SK-MEL-5 (cell line): ENCODE measurements around the gene CAMTA1. TPM values are rescaled to one million over a fixed set of nuclear protein-coding genes. Genes with fewer than 3 reads are reported as not detected.

Experiments
- DNase-seq: peaks from one replicate; pipeline ENCODE4 v3.0.0-alpha.2; 2016; ENCODE audit warnings: low read depth, low spot score
- in situ Hi-C: cut with HindIII; loops from 2 replicates; pipeline ENCODE4 v1.10.0; 2016; ENCODE audit warnings: low sequenced_read_pairs, high pct_unique_total_duplicates, low pct_unique_long_range_greater_than_20kb
- total RNA-seq: library from RNA; depleted of rRNA; stranded (reverse); fragments of >200 nt; shearing (Covaris generic); gene quantifications from 2 replicates; pipeline ENCODE4 v1.2.3, GENCODE V29; 2014

Gene CAMTA1
- total RNA-seq, 1 experiment from 2014 or later = 47.4 TPM

DNA sequence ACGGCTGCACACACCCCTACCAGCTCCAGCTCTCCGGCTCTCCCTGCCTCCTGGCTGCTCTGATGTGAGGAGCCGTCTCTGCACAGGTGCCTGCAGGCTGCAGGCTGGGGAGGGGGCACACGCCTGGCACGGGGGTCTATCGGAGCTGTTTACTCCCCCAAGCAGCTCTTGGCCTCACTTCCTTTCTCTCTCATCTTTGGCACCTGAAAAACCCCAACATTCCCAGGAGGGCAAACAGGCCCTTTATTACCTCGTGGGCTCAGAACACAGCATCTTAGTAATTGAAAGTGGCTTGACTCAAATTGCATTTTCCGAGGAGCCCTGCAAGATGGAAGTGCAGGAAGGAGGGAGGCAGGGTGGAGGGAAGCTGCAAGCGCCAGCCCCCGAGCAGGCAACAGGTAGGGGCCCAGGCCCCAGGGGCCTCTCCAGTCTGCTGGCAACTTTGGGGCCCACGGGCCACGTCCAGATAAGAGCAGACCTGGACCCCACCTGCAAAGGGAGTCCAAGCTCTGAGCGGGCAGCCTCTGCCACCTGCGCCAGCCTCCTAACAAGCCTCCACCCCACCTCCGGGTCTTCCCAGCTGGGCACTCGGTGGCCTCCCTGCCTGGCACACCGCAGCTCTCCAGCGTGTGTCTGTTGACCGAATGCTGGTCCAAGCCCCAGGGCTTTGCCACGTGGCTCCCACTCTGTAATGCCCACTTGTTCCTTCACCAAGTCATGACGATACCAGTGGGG lies 722.2 kb downstream of the CAMTA1 start:
- in situ Hi-C loops = no loop called here
- DNase-seq = no peak

- no peak for DNase-seq
- in situ Hi-C loops = no loop called here
Measured at GRCh38 chr1:7508052-7508933, 723.0 kb downstream of the CAMTA1 start.

DNA sequence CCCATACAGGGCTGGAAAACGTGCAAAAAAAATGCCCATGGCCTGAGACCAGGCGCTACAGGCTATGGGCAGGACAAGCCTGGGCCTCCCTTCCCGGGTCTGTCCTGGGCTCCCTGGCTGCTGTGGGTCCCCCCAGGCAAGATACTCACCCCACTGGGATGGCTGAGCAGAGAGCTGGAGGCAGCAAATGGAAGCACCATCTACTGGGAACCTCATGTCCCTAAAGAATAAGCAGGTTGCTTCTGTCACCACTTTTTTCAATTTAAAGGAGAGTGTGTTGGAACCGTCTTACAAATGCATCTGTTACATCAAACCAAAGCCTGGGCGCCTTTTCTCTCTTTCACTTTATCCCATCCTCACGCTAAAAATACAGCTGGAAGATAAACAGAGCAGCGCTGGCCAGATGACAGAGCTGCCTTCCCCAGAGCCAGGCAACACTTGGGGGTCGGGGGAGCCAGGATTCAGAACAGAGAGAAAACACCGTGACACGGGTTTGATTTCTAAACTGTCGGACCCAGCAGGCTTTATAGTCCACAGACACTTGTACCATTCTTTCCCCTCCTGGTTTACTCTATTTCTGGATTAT lies 723.8 kb downstream of the CAMTA1 start:
- in situ Hi-C loops = no loop called here
- no peak for DNase-seq

DNA sequence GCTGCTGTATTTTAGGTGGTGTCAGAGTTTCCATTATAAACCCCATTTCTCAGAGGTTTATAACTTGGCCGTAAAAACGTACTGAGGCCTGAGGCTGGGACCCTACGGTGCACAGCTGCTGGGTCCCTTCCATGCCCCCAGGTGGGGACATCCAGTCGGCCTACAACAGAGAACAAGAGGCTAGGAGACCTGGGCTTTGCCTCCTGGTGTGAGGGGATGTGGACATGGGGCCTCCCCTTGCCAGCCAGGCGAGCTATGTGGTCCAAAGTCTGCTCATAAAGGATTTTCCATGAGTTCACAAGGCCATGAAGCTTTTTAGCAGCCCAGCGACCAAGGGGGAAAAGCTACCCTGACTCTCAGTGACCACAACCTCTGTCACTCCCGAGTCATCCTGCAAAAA lies 724.3 kb downstream of the CAMTA1 start:
- in situ Hi-C loops = no loop called here
- no peak for DNase-seq

DNA sequence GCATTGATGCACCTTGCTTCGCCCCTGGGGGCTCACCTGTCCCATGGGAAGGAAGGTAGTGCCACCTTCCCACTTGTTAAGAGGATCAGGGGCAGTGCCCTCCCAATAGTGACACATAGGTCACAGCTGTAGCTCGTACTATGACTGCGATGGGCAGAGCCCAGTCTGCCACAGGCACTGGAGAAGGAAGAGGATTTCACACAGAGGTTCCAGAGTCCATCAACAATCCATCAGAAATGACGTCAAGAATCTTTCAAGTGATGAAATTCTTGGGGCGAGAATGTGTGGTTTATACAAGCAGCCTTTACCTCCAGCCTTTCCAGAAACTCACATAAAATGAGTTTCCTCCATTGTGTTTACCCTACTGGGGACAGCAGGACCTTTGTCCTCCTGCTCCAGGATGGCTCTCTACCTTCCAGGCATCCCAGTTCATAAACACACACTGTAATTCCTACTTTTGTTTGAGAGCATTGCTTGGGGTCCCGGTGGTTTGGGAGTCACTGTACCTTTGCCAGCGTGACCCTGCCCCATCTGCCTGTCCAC lies 725.2 kb downstream of the CAMTA1 start:
- in situ Hi-C loops = no loop called here
- DNase-seq = no peak

DNA sequence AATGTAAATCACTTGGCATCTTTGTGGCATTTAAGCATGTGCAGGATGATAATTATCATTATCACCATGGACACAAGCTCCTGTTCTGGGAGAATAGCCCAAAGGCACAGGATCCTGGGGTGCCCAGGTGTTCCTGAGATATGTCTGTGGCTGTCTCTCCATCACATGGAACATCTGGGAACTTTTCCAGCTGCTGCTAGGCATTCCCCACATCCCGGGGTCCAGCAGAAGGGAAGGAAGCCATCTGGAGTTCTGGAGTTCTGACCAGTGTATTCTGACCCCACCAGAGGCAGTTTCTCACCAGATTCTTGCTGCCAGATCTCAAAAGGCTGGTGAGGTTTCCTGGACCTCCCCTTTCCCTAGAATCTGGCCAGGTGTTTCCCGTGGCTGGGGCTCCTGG lies 726.1 kb downstream of the CAMTA1 start:
- in situ Hi-C loops = no loop called here
- no peak for DNase-seq

- DNase-seq = no peak
- in situ Hi-C loops = no loop called here
Measured at GRCh38 chr1:7513081-7513480, 727.8 kb downstream of the CAMTA1 start.

GRCh38 chr1:7515175-7515574 lies 729.9 kb downstream of the CAMTA1 start:
- no peak for DNase-seq
- in situ Hi-C loops = no loop called here

DNA sequence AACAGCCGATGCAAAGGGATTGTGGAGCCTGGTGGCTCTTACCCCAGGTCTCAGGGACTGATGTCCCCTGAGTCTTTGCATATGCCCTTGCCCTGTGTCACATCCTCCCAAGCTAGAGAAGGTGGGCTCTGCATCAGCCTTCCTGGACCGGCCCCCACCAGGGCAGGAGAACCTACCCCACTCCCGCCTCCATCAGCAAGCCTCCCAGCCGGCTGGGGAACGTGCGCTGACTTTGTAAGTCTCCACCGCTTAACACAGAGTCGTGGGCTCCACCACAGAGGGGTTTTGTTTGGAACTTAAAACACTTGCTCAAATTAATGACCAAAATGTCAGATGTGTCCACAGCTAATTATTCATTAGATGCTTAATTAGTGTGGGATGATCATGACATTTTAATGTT lies 730.6 kb downstream of the CAMTA1 start:
- no peak for DNase-seq
- in situ Hi-C loops = no loop called here

GRCh38 chr1:7516341-7516740 lies 731.1 kb downstream of the CAMTA1 start:
- peak; percentile 15 for DNase-seq
- in situ Hi-C loops = no loop called here

DNA sequence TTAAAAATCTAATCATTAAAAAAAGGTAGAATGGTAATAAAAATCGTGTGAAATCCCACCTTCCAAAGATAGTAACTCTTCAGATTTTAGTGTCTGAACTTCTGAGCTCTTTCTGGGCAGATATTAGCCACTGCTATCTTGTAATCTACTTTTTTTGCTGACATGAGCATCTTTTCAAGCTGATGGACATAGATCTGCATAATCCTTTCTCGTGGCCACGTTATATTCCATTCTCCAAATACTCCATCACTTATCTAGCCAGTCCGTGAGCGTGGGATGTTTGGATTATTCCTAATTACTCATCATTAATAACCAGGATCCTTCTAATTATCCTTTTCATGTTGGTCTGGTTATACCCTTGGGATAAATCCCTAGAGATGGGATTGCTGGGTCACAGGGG lies 731.7 kb downstream of the CAMTA1 start:
- DNase-seq = no peak
- in situ Hi-C loops = no loop called here

GRCh38 chr1:7517611-7518330 lies 732.5 kb downstream of the CAMTA1 start:
- in situ Hi-C loops = no loop called here
- no peak for DNase-seq

GRCh38 chr1:7518411-7518810 lies 733.2 kb downstream of the CAMTA1 start:
- in situ Hi-C loops = no loop called here

DNA sequence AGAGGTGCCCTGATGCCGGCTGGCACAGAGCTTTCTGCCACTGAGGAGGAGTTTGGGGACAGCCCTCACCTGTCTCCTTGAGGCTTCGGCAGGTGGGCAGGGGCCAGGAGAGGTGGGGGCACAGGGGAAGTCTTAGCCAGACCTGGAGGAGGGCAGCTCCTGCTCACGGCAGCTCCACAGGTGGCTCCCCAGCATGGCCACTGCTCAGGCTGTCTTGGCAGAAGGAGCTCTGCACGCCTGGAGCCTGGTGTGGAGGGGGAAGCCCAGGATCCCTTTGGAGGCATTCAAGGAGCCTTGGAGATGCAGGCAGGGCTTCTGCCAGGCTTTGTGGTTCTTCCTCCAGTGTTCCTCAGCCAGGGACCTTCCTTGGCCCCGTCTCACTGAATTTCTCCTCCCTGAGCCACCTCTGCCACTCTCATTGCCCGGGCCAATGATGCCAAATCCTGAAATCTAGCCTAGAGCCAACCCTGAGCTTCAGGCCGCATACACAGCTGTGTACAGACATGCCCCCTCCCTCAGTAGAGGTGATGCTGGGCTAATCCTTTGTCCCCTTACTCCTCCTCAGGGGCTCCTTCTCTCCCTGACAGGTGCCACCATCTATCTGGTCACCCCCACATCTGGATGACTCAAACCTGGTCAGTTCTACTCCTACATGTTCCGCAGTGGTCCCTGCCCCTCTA lies 734.1 kb downstream of the CAMTA1 start:
- in situ Hi-C loops = no loop called here
- DNase-seq = no peak

More at GRCh38 chr1:7518411-7518810, 733.2 kb downstream of the CAMTA1 start:
- no peak for DNase-seq

DNA sequence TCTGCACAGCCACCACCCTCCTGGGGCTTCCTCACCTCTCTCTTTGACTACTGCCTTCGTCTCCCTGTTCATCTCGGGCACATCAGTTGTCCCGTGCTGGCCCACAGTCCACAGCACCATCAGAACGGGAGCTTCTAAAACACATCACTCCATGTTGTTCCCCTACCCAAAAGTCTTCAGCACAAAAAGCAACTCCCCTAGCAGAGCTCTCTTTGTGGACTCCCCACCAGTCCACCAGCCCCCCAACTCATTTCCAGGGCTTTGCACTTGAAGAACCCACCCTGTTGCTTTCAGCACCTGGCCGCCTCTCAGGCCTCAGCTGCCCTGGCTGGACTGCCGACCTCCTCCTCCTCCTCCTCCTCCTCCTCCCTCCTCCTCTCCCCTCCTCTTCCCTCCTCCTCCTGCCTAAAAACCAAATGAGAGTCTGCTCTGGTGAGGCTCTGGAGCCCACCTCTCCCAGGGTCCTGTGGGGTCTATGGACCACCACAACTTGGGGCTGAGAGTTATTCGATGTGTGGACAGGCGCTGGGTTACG lies 734.7 kb downstream of the CAMTA1 start:
- DNase-seq = no peak
- in situ Hi-C loops = no loop called here

DNA sequence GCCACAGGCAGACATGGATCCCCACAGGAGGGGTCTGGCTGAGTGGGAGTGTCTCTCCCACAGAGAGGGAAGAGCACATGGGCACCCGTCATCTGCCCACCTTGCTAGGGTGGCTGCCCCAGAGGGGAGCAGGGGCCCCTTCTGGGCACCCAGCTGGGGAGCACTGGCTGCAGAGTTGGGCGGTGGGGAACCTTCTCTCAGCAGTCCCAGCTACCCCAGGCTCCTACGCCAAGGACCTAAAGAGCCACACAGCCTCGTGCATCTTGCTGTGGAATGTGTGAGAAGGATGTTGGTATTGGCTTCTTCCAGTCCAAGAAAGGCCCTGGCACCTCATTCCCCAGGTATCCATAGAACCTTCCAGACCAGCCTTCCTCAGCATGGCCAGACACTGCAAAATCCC lies 735.2 kb downstream of the CAMTA1 start:
- in situ Hi-C loops = no loop called here
- DNase-seq = no peak
